KMS-11 (cell line): ENCODE measurements around the gene PAN2.
A peak's percentile ranks its signal among the peaks of the same experiment; 100 is the strongest.

Experiments used
- H2AFZ ChIP-seq: fragments of 200-600 bp; sonication (generic); 2 replicates; pipeline ENCODE4 v1.6.1; 2016; ENCODE audit warnings: antibody characterized with exemption, mixed run types, low read depth
- H3K27ac ChIP-seq: fragments of 200-600 bp; sonication (generic); 2 replicates; pipeline ENCODE4 v1.6.1; 2016; ENCODE audit warnings: mild to moderate bottlenecking, mixed run types
- H3K27me3 ChIP-seq: fragments of 200-600 bp; sonication (generic); 2 replicates; pipeline ENCODE4 v1.6.1; 2017; ENCODE audit warnings: mild to moderate bottlenecking, low read depth, mixed run types, moderate library complexity; ENCODE audit not compliant: insufficient read depth
- H3K36me3 ChIP-seq: fragments of 200-600 bp; sonication (generic); 2 replicates; pipeline ENCODE4 v1.6.1; 2017; ENCODE audit warnings: mild to moderate bottlenecking, mixed run types; ENCODE audit not compliant: insufficient read depth
- H3K4me1 ChIP-seq: fragments of 200-600 bp; sonication (generic); 2 replicates; pipeline ENCODE4 v1.6.1; 2016; ENCODE audit warnings: mild to moderate bottlenecking, low read depth, mixed run types; ENCODE audit not compliant: poor library complexity, severe bottlenecking
- H3K4me2 ChIP-seq: fragments of 200-600 bp; sonication (generic); 2 replicates; pipeline ENCODE4 v1.7.0; 2016; ENCODE audit warnings: mild to moderate bottlenecking, mixed run types
- H3K4me3 ChIP-seq: fragments of 200-600 bp; sonication (generic); IDR thresholded peaks from 2 replicates; pipeline ENCODE4 v1.6.1; 2017; ENCODE audit warnings: low read depth, low read length, mixed read lengths; ENCODE audit not compliant: insufficient read depth
- H3K79me2 ChIP-seq: fragments of 200-600 bp; sonication (generic); 2 replicates; pipeline ENCODE4 v1.6.1; 2016; ENCODE audit warnings: low read depth, mixed run types; ENCODE audit not compliant: insufficient read depth
- H3K9ac ChIP-seq: fragments of 200-600 bp; sonication (generic); 2 replicates; pipeline ENCODE4 v1.6.1; 2016; ENCODE audit warnings: mild to moderate bottlenecking, mixed run types
- H4K20me1 ChIP-seq: fragments of 200-600 bp; sonication (generic); 2 replicates; pipeline ENCODE4 v1.6.1; 2016; ENCODE audit warnings: mild to moderate bottlenecking, mixed run types; ENCODE audit not compliant: insufficient read depth
- CTCF ChIP-seq: fragments of 200-600 bp; sonication (generic); conservative IDR thresholded peaks from 2 replicates; pipeline ENCODE4 v1.6.1; 2017; ENCODE audit warnings: low read depth, mild to moderate bottlenecking, antibody characterized with exemption, low read length, moderate library complexity, mixed read lengths

The PAN2 gene

GRCh38 chr12:56315249-56315621, 18.6 kb downstream of the PAN2 start:
- peak overlapping the region; percentile 76 for H3K27ac ChIP-seq
- peak overlapping the region; percentile 51 for H3K4me3 ChIP-seq
- no peak for TF ChIP-seq CTCF
- H3K4me1 ChIP-seq: peaks cover 24% of the 10 kb centered on the region
- H3K4me2 ChIP-seq: peak overlapping the region; percentile 91
- peaks cover 7% of the 10 kb centered on the region; the same call in 1 of the 2 replicates for H3K36me3 ChIP-seq
- no peaks in the 10 kb centered on the region for H4K20me1 ChIP-seq
- H3K9ac ChIP-seq: peak overlapping the region; percentile 84
- no peaks in the 10 kb centered on the region for H3K27me3 ChIP-seq
- peaks cover 22% of the 10 kb centered on the region for H3K79me2 ChIP-seq
- peak overlapping the region; percentile 73 for H2AFZ ChIP-seq

GRCh38 chr12:56311003-56311402, 22.8 kb downstream of the PAN2 start:
- H2AFZ ChIP-seq: no peak overlapping the region
- H3K79me2 ChIP-seq: peaks cover 22% of the 10 kb centered on the region
- no peaks in the 10 kb centered on the region for H4K20me1 ChIP-seq
- no peaks in the 10 kb centered on the region for H3K27me3 ChIP-seq
- no peak overlapping the region for H3K9ac ChIP-seq
- no peak for TF ChIP-seq CTCF
- no peak overlapping the region for H3K27ac ChIP-seq
- H3K4me2 ChIP-seq: no peak overlapping the region
- H3K4me1 ChIP-seq: peaks cover 12% of the 10 kb centered on the region
- H3K36me3 ChIP-seq: peaks cover 7% of the 10 kb centered on the region; the same call in 1 of the 2 replicates
- no peak overlapping the region for H3K4me3 ChIP-seq

GRCh38 chr12:56308714-56309113, 25.1 kb downstream of the PAN2 start:
- Histone ChIP-seq H3K4me3 (no peak overlapping the region), H3K27ac (no peak overlapping the region), H3K79me2 (peaks cover 1% of the 10 kb centered on the region; the same call in 1 of the 2 replicates), H3K9ac (no peak overlapping the region), H3K27me3 (no peaks in the 10 kb centered on the region), H3K4me2 (no peak overlapping the region), H3K36me3 (no peaks in the 10 kb centered on the region; the same call in 1 of the 2 replicates), H2AFZ (no peak overlapping the region), H4K20me1 (no peaks in the 10 kb centered on the region), H3K4me1 (no peaks in the 10 kb centered on the region)
- TF ChIP-seq CTCF: no peak

- TF ChIP-seq CTCF: no peak
- Histone ChIP-seq H3K4me2 (no peak overlapping the region), H3K36me3 (no peaks in the 10 kb centered on the region; the same call in 1 of the 2 replicates), H3K79me2 (no peaks in the 10 kb centered on the region; the same call in 1 of the 2 replicates), H4K20me1 (no peaks in the 10 kb centered on the region), H3K4me3 (no peak overlapping the region), H2AFZ (no peak overlapping the region), H3K27me3 (no peaks in the 10 kb centered on the region), H3K9ac (no peak overlapping the region), H3K4me1 (peaks cover 12% of the 10 kb centered on the region), H3K27ac (no peak overlapping the region)
Measured at GRCh38 chr12:56307221-56307965, 26.4 kb downstream of the PAN2 start.
